ENCODE results near the gene USP11. TPM values are rescaled to one million over a fixed set of nuclear protein-coding genes. Genes with fewer than 3 reads are reported as not detected.

Gene USP11
- total RNA-seq, 2 donors from 2014 or later, result 113 to 214 TPM

GRCh38 chrX:47226531-47227333 lies 6.1 kb upstream of the USP11 start:
- H3K27ac ChIP-seq (ENCODE audit: low read depth, low read length), result no peak overlapping the region
- Mint-ChIP-seq H3K27me3 (ENCODE audit: insufficient read depth) (no peaks in the 10 kb centered on the region), H3K27ac (no peak overlapping the region), H3K4me1 (no peaks in the 10 kb centered on the region), H3K4me3 (no peak overlapping the region), H3K9me3 (no peaks in the 10 kb centered on the region), H3K36me3 (ENCODE audit: low read depth) (peaks cover 73% of the 10 kb centered on the region)
- no peak overlapping the region for H3K9ac ChIP-seq (ENCODE audit: extremely low read depth, low read length, poor library complexity, severe bottlenecking)
- 89 to 95% methylated on average over 4 to 19 of the region's 19 CpGs for WGBS, 2 experiments (ENCODE audit: insufficient coverage in 1 of 2, insufficient read length in 1 of 2)
- peaks cover 45% of the 10 kb centered on the region for H3K36me3 ChIP-seq (ENCODE audit: control insufficient read depth, insufficient read depth, low read length)
- H3K4me3 ChIP-seq (ENCODE audit: low read length), result no peak overlapping the region
- H3K9me3 ChIP-seq (ENCODE audit: control insufficient read depth, low read length), result no peaks in the 10 kb centered on the region
- TF ChIP-seq, protein P1, sequence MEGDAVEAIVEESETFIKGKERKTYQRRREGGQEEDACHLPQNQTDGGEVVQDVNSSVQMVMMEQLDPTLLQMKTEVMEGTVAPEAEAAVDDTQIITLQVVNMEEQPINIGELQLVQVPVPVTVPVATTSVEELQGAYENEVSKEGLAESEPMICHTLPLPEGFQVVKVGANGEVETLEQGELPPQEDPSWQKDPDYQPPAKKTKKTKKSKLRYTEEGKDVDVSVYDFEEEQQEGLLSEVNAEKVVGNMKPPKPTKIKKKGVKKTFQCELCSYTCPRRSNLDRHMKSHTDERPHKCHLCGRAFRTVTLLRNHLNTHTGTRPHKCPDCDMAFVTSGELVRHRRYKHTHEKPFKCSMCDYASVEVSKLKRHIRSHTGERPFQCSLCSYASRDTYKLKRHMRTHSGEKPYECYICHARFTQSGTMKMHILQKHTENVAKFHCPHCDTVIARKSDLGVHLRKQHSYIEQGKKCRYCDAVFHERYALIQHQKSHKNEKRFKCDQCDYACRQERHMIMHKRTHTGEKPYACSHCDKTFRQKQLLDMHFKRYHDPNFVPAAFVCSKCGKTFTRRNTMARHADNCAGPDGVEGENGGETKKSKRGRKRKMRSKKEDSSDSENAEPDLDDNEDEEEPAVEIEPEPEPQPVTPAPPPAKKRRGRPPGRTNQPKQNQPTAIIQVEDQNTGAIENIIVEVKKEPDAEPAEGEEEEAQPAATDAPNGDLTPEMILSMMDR (conservative IDR thresholded peaks at IDR 0.05), result no peak
- DNase-seq, result no peak
- no peaks in the 10 kb centered on the region for H3K4me1 ChIP-seq (ENCODE audit: control insufficient read depth, insufficient read depth, low read length)
- H3K27me3 ChIP-seq (ENCODE audit: control insufficient read depth, insufficient read depth, low read length, poor library complexity, severe bottlenecking), result no peaks in the 10 kb centered on the region

- Mint-ChIP-seq H3K27ac (no peak overlapping the region), H3K4me3 (no peak overlapping the region), H3K27me3 (ENCODE audit: insufficient read depth) (no peaks in the 10 kb centered on the region), H3K36me3 (ENCODE audit: low read depth) (peaks cover 67% of the 10 kb centered on the region), H3K9me3 (no peaks in the 10 kb centered on the region), H3K4me1 (no peaks in the 10 kb centered on the region)
- WGBS, 2 experiments (ENCODE audit: insufficient coverage in 1 of 2, insufficient read length in 1 of 2), result 93% methylated on average over 7 of the region's 9 CpGs; no CpG with 5 or more reads in 1 of the 2 experiments
- Histone ChIP-seq H3K27me3 (ENCODE audit: control insufficient read depth, insufficient read depth, low read length, poor library complexity, severe bottlenecking) (no peaks in the 10 kb centered on the region), H3K9ac (ENCODE audit: extremely low read depth, low read length, poor library complexity, severe bottlenecking) (no peak overlapping the region), H3K27ac (ENCODE audit: low read depth, low read length) (no peak overlapping the region), H3K4me3 (ENCODE audit: low read length) (no peak overlapping the region), H3K36me3 (ENCODE audit: control insufficient read depth, insufficient read depth, low read length) (peaks cover 45% of the 10 kb centered on the region), H3K4me1 (ENCODE audit: control insufficient read depth, insufficient read depth, low read length) (no peaks in the 10 kb centered on the region), H3K9me3 (ENCODE audit: control insufficient read depth, low read length) (no peaks in the 10 kb centered on the region)
- TF ChIP-seq, protein P1 (conservative IDR thresholded peaks at IDR 0.05), result no peak
- DNase-seq, result no peak
These were observed 5.5 kb upstream of the USP11 start for GRCh38 chrX:47227334-47227583.

GRCh38 chrX:47228550-47229270 lies 4.1 kb upstream of the USP11 start:
- Histone ChIP-seq H3K36me3 (ENCODE audit: control insufficient read depth, insufficient read depth, low read length) (peaks cover 39% of the 10 kb centered on the region), H3K9ac (ENCODE audit: extremely low read depth, low read length, poor library complexity, severe bottlenecking) (no peak overlapping the region), H3K4me3 (ENCODE audit: low read length) (no peak overlapping the region), H3K27ac (ENCODE audit: low read depth, low read length) (no peak overlapping the region), H3K4me1 (ENCODE audit: control insufficient read depth, insufficient read depth, low read length) (no peaks in the 10 kb centered on the region), H3K9me3 (ENCODE audit: control insufficient read depth, low read length) (no peaks in the 10 kb centered on the region), H3K27me3 (ENCODE audit: control insufficient read depth, insufficient read depth, low read length, poor library complexity, severe bottlenecking) (no peaks in the 10 kb centered on the region)
- Mint-ChIP-seq H3K27ac (no peak overlapping the region), H3K9me3 (no peaks in the 10 kb centered on the region), H3K27me3 (ENCODE audit: insufficient read depth) (no peaks in the 10 kb centered on the region), H3K36me3 (ENCODE audit: low read depth) (peaks cover 56% of the 10 kb centered on the region), H3K4me1 (no peaks in the 10 kb centered on the region), H3K4me3 (no peak overlapping the region)
- TF ChIP-seq, protein P1 (conservative IDR thresholded peaks at IDR 0.05), result no peak
- WGBS, 2 experiments (ENCODE audit: insufficient coverage in 1 of 2, insufficient read length in 1 of 2), result 99% methylated on average over 12 of the region's 12 CpGs; no CpG with 5 or more reads in 1 of the 2 experiments
- DNase-seq, result no peak

Data from endodermal cell (in vitro differentiated cells).